Skeletal muscle tissue (tissue), 4 donors: ENCODE measurements around the gene APH1B. TPM values are rescaled to one million over a fixed set of nuclear protein-coding genes. Genes with fewer than 3 reads are reported as not detected.

Experiments
- H3K27ac ChIP-seq: one replicate; pipeline ENCODE4 v1.7.0; 2013; ENCODE audit warnings: mild to moderate bottlenecking, low read depth, low read length, inconsistent platforms
- H3K27me3 ChIP-seq, 3 donors: one replicate each; pipeline ENCODE4 v1.7.0; 2013; ENCODE audit warnings: low read length in 3 of 3; ENCODE audit not compliant: control insufficient read depth in 3 of 3, insufficient read depth in 3 of 3
- H3K36me3 ChIP-seq, 3 donors: one replicate each; pipeline ENCODE4 v1.7.0; 2013; ENCODE audit warnings: low read length in 3 of 3; ENCODE audit not compliant: control insufficient read depth in 3 of 3, insufficient read depth in 3 of 3
- H3K4me1 ChIP-seq, 3 donors: one replicate each; pipeline ENCODE4 v1.7.0; 2013; ENCODE audit warnings: low read length in 3 of 3, mild to moderate bottlenecking in 3 of 3; ENCODE audit not compliant: control insufficient read depth in 3 of 3, insufficient read depth in 3 of 3
- H3K4me3 ChIP-seq, 3 donors: one replicate each; pipeline ENCODE4 v1.7.0; 2013; ENCODE audit warnings: low read length in 3 of 3
- H3K9ac ChIP-seq, 3 donors: one replicate each; pipeline ENCODE4 v1.7.0; 2013; ENCODE audit warnings: low read length in 3 of 3, mild to moderate bottlenecking in 3 of 3, moderate library complexity in 2 of 3, low read depth in 1 of 3
- H3K9me3 ChIP-seq, 3 donors: one replicate each; pipeline ENCODE4 v1.7.0; 2013; ENCODE audit warnings: low read length in 3 of 3; ENCODE audit not compliant: control insufficient read depth in 3 of 3
- total RNA-seq: library from RNA; depleted of rRNA; stranded (reverse); fragments of >200 nt; gene quantifications from one replicate; pipeline ENCODE4 v1.2.3, GENCODE V29; 2014
- donor health status: Osteomylitis.

APH1B gene
- total RNA-seq, 1 donor from 2014 or later, result 15.1 TPM

DNA sequence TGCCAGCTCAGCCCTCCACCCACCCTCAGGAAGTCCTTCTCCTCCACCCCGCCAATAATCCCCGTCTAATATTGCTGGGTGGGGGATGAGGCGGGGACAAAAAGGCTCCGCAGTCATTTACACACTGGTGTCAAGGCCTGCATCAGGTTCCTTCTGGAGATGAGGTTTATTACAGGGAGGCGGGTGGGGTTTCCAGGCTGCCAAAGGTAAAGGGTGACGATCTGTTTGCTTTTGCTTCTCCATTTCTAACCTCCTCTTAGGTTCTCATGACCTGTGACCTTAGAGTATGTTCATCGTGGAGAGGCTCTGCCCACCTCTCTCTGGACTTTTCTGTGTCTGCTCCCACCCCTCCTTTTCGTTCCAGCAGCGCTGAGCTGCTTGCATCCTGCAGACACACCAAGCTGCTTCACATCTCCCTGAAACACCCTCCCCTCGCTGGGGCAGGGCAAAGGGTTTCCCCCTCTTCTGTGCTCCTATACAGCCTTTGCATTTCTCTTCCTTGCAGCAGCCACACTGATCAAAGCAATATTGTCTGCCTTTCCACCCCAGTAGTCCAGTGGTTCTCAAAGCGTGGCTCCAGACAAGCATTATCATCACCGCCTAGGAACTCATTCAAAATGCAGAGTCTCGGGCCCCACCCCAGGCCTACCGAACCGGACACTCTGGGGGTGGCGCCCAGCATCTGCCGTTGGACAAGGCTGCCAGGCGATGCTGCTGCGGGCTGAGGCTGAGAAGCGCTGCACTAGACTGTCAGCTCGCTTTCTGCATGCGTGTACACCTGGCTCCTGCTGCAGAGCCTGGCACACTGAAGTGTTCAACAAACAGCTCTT is 77.6 kb downstream of the APH1B start:
- H3K36me3 ChIP-seq, result no peaks in the 10 kb centered on the region
- H3K4me1 ChIP-seq, result peaks cover 6 to 7% (median 7%) of the 10 kb centered on the region in 3 donors
- no peaks in the 10 kb centered on the region for H3K27me3 ChIP-seq
- no peak overlapping the region for H3K9ac ChIP-seq
- no peak overlapping the region for H3K4me3 ChIP-seq
- H3K9me3 ChIP-seq, result peaks cover 0 to 3% (median 0%) of the 10 kb centered on the region in 3 donors
- H3K27ac ChIP-seq, result no peak overlapping the region

DNA sequence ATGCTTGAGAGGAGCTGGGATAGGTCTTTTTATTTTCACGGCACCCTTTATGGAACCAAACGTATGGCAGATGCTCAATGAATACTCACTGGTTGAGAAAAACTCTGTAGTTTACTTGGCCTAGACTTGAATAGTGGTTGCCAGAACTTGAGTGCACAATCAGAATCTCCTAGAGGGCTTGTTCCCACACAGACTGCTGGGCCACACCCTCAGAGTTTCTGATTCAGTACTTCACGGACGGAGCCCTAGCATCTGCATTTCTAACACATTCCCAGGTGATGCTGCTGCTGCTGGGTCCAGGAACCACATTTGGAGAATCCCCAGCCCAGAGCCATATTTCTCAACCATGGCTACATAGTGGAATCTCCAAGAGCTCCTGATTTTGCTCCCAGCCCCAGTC is 79.7 kb downstream of the APH1B start:
- Histone ChIP-seq H3K4me3 (no peak overlapping the region), H3K27ac (no peak overlapping the region), H3K36me3 (no peaks in the 10 kb centered on the region), H3K9ac (no peak overlapping the region), H3K4me1 (no peaks in the 10 kb centered on the region), H3K27me3 (no peaks in the 10 kb centered on the region), H3K9me3 (peaks cover 0 to 3% (median 0%) of the 10 kb centered on the region in 3 donors)

DNA sequence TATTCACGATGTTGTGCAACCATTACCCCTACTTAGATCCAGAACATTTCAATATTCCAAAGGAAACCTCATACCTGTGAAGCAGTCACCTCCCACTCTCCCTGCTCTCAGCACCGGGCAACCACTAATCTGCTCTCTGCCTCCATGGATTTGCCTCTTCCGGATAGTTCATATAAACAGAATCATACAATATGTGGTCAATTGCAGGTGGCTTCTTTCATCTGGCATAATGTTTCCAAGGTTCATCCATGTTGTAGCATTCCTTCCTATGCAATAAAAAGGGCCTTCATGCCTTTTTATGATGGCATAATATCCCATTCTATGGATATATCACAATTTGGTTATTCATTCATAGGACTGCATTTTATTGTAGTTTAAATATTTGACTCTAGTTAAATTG is 80.3 kb downstream of the APH1B start:
- Histone ChIP-seq H3K27me3 (no peaks in the 10 kb centered on the region), H3K36me3 (no peaks in the 10 kb centered on the region), H3K27ac (no peak overlapping the region), H3K9ac (no peak overlapping the region), H3K4me3 (no peak overlapping the region), H3K4me1 (peaks cover 0 to under 1% (median 0%) of the 10 kb centered on the region in 3 donors), H3K9me3 (peaks cover 0 to 3% (median 0%) of the 10 kb centered on the region in 3 donors)

GRCh38 chr15:63358241-63359029 is 81.0 kb downstream of the APH1B start:
- Histone ChIP-seq H3K27ac (no peak overlapping the region), H3K4me1 (peaks cover 0 to 6% (median 0%) of the 10 kb centered on the region in 3 donors), H3K36me3 (no peaks in the 10 kb centered on the region), H3K9ac (no peak overlapping the region), H3K27me3 (no peaks in the 10 kb centered on the region), H3K4me3 (no peak overlapping the region), H3K9me3 (peaks cover 0 to 3% (median 0%) of the 10 kb centered on the region in 3 donors)

Other genes starting within 250 kb of the APH1B start
- gene TPM1, start 234.9 kb upstream of the APH1B start, total RNA-seq, result 4,149 TPM
- gene LACTB, start 155.7 kb upstream of the APH1B start, total RNA-seq, result 5.2 TPM
- gene RPS27L, start 120.1 kb upstream of the APH1B start, total RNA-seq, result 25.1 TPM
- gene RAB8B, start 88.0 kb upstream of the APH1B start, total RNA-seq, result 26.6 TPM
- gene CA12, start 104.2 kb downstream of the APH1B start, total RNA-seq, result 1.6 TPM
- 33.4 TPM for gene USP3, start 227.0 kb downstream of the APH1B start, total RNA-seq